Activated T-cell treated with anti-CD3 and anti-CD28 coated beads, Interleukin-2, amount 50 U/mL, for 72 hours (primary cell): ENCODE results near the gene TLE2. TPM values are rescaled to one million over a fixed set of nuclear protein-coding genes. Genes with fewer than 3 reads are reported as not detected.

ENCODE experiments used
- ATAC-seq, 2 donors: fragments of 150-1000 bp; cut with Tn5 transposase; replicated peaks in 1 of 2; 2 replicates each; pipeline ENCODE4 v1.10.0; 2021; ENCODE audit warnings: moderate library complexity in 2 of 2, mild to moderate bottlenecking in 1 of 2
- DNase-seq, 2 donors: peaks; one replicate each; pipeline ENCODE4 v3.0.0; 2021 to 2022; ENCODE audit warnings: mixed read lengths in 1 of 2
- H3K27ac Mint-ChIP-seq: one replicate; pipeline ENCODE4 v1.8.0; 2022; ENCODE audit warnings: mild to moderate bottlenecking, moderate library complexity, mixed read lengths
- H3K27me3 Mint-ChIP-seq: one replicate; pipeline ENCODE4 v1.8.0; 2022; ENCODE audit warnings: low read depth, mixed read lengths
- H3K36me3 Mint-ChIP-seq, 2 donors: one replicate each; pipeline ENCODE4 v1.8.0; 2022; ENCODE audit warnings: mixed read lengths in 2 of 2, mild to moderate bottlenecking in 1 of 2; ENCODE audit not compliant: insufficient read depth in 2 of 2
- H3K4me1 Mint-ChIP-seq: one replicate; pipeline ENCODE4 v1.8.0; 2022; ENCODE audit warnings: low read depth, mixed read lengths
- H3K4me3 Mint-ChIP-seq, 2 donors: one replicate each; pipeline ENCODE4 v1.8.0; 2022; ENCODE audit warnings: mild to moderate bottlenecking in 2 of 2, mixed read lengths in 2 of 2, moderate library complexity in 2 of 2
- H3K9me3 Mint-ChIP-seq, 2 donors: one replicate each; pipeline ENCODE4 v1.8.0; 2022; ENCODE audit warnings: mixed read lengths in 2 of 2
- total RNA-seq, 2 donors: library from RNA; stranded (reverse); gene quantifications; one replicate each; pipeline ENCODE4 v1.2.3, GENCODE V29; 2022

TLE2 gene
- total RNA-seq, 2 donors from 2014 or later = 12.4 to 16.5 TPM

DNA sequence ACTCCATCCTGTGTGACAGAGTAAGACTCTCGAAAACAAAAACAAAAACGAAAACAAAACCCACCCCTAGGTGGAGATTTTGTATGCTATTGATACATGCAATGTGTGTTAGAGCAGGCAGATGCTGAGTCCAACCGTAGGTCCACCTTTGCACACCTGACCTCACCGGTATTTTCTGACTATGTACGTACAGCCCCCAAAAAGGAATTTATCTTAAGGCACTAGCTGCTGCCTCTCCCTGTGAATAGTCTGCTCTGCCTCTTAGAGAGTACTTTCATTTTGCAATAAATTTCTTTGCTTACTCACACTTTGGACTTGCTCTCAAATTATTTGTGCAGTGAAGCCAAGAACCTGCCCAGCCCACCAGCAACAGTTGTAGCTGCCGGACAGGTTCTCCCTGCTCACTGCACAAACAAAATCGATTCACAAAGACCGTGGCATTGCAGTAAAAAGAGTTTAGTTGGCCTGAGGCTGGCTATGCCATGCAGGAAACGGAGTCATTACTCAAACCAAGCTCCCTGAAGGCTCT lies 76.1 kb downstream of the TLE2 start:
- Mint-ChIP-seq H3K4me3 (no peak overlapping the region), H3K36me3 (peaks cover 2% of the 10 kb centered on the region in 2 donors), H3K4me1 (peaks cover 22% of the 10 kb centered on the region), H3K9me3 (no peaks in the 10 kb centered on the region), H3K27ac (no peak overlapping the region), H3K27me3 (no peaks in the 10 kb centered on the region)
- no peak for DNase-seq
- no peak for ATAC-seq

DNA sequence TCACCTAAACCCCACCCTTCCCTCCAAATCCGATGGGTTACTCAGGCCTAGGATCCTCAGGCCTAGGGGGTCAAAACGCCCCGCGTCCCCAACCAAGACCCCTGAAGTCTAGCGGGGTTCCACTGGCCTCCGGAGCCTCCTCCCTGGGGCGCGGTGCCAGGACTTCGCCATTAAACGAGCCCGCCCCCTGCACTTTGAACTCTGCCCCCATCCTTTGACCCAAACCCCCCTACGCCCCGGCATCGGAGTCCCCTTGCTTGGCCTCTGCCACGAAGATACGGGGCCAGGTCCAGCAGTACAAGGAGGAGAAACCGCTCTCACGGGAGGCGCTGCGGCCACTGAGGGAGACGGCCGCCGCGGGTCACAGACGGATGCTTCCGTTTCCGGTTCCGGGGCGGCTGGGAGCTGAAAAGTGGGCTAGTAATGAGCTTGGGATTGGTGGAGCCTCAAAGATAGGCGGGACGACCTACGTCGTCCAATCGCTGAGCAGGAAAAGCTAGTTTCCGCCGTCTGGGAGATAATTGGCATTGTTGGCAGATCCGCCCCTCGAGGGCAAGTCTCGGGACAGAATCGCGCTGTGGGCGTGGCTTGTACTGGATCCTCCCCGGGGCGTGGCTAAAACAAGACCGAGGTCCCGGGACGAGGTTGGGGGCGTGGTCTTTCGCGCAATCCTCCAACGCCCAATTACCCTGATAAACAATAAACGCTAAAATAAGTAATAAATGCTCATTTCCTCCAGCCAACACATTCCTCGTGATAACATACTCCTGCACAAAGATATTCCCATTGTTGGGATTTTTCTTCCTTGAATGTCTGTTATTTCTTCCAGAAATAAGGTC lies 78.6 kb downstream of the TLE2 start:
- H3K36me3 Mint-ChIP-seq = peaks cover 2 to 4% of the 10 kb centered on the region in 2 donors
- peak overlapping the region; percentile 91 to 99 for H3K4me3 Mint-ChIP-seq
- no peaks in the 10 kb centered on the region for H3K27me3 Mint-ChIP-seq
- DNase-seq = peak; percentile 100
- ATAC-seq = peak; percentile 98
- H3K9me3 Mint-ChIP-seq = no peaks in the 10 kb centered on the region
- H3K27ac Mint-ChIP-seq = peak overlapping the region; percentile 93
- peaks cover 35% of the 10 kb centered on the region for H3K4me1 Mint-ChIP-seq

DNA sequence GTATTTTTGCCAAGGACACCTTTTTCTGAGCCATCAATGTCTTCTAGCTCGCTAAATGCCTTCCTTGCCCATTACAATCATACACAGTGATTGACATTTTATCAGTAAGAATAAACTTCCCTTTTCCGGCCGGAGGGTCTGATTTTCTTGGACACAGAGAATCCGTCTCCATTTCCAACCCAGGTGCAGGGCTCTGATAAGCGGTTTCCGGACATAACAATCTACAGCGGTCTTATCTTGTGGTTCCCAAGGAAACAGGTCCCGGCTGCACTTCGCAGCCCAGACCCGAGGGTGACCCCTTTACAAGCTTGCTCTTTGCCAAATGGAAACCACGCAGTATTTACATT lies 79.2 kb downstream of the TLE2 start:
- peaks cover 2 to 4% of the 10 kb centered on the region in 2 donors for H3K36me3 Mint-ChIP-seq
- H3K27ac Mint-ChIP-seq = peak overlapping the region; percentile 93
- H3K27me3 Mint-ChIP-seq = no peaks in the 10 kb centered on the region
- DNase-seq (no peak), ATAC-seq (peak; percentile 1 to 3)
- peaks cover 41% of the 10 kb centered on the region for H3K4me1 Mint-ChIP-seq
- H3K9me3 Mint-ChIP-seq = no peaks in the 10 kb centered on the region
- H3K4me3 Mint-ChIP-seq = peak overlapping the region; percentile 91 to 99

Other genes starting within 250 kb of the TLE2 start
- gene SGTA, start 246.0 kb downstream of the TLE2 start, total RNA-seq = 10 to 100 TPM; 45.1 to 63.7 TPM
- 100 to 1,000 TPM; 101 to 126 TPM for gene THOP1, start 243.8 kb downstream of the TLE2 start, total RNA-seq
- 1 to 10 TPM; 4.3 to 4.5 TPM for gene ZNF554, start 209.4 kb downstream of the TLE2 start, total RNA-seq
- gene ZNF555, start 187.8 kb downstream of the TLE2 start, total RNA-seq = 1 to 10 TPM; 4.6 to 4.8 TPM
- gene ZNF556, start 161.9 kb downstream of the TLE2 start, total RNA-seq = under 1 TPM in 1 of 2 donors, not detected in 1; 0.10 TPM
- gene ZNF57, start 128.4 kb downstream of the TLE2 start, total RNA-seq = 1 to 10 TPM; 6.2 to 7.6 TPM
- gene ZNF77, start 84.3 kb downstream of the TLE2 start, total RNA-seq = 1 to 10 TPM; 5.4 to 5.5 TPM
- 1 to 10 TPM; 4.5 to 6.0 TPM for gene TLE6, start 51.7 kb downstream of the TLE2 start, total RNA-seq
- 100 to 1,000 TPM; 286 to 349 TPM for gene TLE5, start 33.2 kb upstream of the TLE2 start, total RNA-seq
- gene GNA11, start 65.1 kb upstream of the TLE2 start, total RNA-seq = 1 to 10 TPM; 7.7 to 8.4 TPM
- 10 to 100 TPM; 32.8 to 66.5 TPM for gene GNA15, start 106.8 kb upstream of the TLE2 start, total RNA-seq
- gene S1PR4, start 149.5 kb upstream of the TLE2 start, total RNA-seq = 10 to 100 TPM; 41.1 to 43.4 TPM
- gene NCLN, start 156.7 kb upstream of the TLE2 start, total RNA-seq = 10 to 100 TPM; 35.0 to 38.7 TPM
- gene CELF5, start 195.4 kb upstream of the TLE2 start, total RNA-seq = under 1 TPM; 0.17 to 0.42 TPM